GM21737 (cell line): ENCODE data around the gene APOA4.

Source experiments
- ATAC-seq: cut with Tn5 transposase; IDR thresholded peaks from one replicate; pipeline ENCODE4 v1.9.1; 2021; ENCODE audit warnings: mild to moderate bottlenecking, moderate library complexity; ENCODE audit not compliant: unreplicated experiment

Gene APOA4

DNA sequence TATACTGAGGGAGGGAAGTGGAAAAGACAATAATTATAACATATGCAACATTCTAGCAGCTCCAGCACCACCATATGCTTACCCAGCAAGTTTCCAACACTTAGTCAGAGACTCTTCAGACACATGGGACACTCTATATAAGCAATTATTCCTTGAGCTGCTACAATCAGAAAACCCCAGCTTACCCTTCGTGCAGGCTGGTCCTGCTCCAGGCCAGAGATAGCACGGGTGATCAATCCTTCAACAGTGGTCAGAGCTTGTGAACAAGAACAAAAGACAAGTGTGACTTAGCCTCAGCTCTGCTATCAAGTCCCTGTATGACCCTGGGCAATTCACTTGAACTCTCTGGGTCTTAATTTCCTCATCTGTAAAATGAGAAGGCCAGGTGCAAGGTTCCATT, 36.8 kb downstream of the APOA4 start:
- ATAC-seq: no peak

DNA sequence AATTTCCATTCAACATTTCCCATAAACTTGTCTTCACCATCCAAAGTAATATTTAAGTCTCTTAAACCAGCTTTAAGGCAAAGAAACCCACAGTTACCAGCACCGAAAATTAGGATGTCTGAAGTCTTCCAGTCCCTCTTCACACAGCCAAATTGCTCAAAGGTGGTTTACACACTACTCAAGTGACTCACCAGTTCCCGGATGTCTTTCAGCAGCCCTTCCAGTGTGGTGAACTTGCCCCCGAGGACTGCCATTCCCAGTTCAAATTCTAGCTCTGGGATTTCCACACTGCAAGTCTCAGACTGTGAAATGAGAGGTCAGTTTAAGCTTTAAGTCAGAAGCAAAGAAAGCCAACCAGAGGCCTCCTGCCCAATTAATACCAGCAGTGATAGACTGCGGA, 40.4 kb downstream of the APOA4 start:
- no peak for ATAC-seq

DNA sequence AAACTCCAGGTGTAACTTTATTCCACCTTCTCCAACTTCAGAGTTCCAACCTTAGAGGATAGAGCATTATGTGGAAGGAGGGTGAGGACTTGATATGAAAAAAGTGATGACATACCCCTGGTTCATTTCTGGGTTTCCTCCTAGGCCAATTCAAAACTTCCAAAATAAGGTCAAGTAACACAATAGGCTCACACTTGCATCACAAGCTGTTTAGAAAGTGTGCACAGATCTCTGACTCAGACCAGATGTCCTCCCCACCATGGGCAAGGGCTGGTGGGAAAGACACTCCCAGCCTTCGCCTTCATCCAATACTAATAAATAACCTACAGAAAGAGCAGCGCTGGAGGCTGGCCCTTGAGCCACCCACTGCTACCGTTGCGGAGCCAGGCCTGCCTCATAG, 44.5 kb downstream of the APOA4 start:
- no peak for ATAC-seq

DNA sequence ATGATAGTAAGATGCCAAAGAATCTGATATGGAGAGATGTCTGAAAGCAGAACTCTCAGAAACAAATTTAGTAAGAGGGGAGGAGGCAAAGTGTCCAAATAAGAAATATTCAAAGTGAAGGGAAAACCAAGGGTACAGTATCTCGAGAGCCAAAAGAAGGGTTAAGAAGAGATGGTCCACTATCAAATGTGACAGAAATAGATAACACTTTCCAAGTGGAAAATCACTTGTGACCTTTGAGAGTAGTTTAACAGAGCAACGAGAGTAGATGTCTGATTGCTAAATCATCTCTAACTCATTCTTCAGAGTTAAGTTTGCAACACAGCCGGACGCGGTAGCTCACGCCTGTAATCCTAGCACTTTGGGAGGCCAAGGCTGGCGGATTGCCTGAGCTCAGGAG, 46.0 kb downstream of the APOA4 start:
- no peak for ATAC-seq

DNA sequence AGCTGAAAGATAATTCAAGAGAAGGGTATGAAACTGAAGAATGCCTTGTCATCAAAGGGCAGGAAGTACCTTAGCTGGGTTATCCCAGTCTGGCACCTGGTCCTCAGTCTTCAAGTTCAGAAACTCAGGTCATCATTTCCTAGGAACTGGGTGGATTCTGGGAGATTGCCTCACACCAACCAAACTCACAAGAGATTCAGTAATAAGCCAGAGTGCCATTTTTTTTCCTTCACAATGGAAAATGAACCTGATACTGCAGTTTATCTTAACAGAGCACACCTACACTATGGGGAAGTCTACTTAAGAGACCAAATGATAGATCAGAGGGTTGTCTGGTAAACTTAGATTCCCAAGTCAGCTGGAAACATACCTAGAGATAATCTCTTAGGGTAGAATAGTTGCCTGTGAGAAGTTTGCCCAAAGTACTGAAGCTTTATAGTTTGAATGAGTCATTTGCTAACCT, 46.6 kb downstream of the APOA4 start:
- ATAC-seq: no peak

DNA sequence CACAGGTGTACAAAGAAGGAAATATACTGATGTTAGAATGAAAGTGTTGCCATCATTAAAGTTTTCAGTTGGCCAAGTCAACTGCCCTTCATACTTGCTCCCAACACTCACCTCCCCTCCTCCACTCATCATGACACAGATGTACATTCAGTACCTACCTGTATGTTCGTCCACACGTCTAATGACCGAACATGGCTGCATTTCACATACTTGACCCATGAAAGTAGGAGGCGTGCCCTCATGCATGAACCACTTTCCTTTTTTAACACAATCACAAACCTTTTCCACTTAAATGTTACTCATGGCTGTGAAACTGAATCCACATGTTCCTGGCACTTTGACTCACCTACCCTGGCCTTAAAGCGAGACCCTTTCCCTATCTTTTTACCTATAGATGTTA, 47.1 kb downstream of the APOA4 start:
- ATAC-seq: no peak

DNA sequence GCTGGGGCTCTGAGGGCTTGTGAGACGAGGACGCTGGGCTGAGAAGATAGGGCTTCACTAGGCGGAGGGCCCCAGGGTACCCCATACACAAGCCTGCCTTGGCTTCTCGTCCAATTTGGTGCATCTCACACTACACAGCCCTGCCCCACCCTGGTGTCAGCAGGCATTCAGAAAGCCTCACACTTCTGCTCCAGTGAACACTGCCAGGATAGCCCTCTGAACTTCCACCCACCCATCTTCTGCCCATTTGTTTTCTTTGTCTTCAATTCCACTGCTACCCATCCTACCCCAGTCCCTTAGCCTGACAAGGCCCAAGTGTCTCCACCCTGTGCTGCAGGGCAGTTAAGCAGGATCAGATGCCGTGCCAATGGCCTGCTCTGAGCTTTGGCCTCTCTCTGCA, 48.4 kb downstream of the APOA4 start:
- ATAC-seq: no peak

DNA sequence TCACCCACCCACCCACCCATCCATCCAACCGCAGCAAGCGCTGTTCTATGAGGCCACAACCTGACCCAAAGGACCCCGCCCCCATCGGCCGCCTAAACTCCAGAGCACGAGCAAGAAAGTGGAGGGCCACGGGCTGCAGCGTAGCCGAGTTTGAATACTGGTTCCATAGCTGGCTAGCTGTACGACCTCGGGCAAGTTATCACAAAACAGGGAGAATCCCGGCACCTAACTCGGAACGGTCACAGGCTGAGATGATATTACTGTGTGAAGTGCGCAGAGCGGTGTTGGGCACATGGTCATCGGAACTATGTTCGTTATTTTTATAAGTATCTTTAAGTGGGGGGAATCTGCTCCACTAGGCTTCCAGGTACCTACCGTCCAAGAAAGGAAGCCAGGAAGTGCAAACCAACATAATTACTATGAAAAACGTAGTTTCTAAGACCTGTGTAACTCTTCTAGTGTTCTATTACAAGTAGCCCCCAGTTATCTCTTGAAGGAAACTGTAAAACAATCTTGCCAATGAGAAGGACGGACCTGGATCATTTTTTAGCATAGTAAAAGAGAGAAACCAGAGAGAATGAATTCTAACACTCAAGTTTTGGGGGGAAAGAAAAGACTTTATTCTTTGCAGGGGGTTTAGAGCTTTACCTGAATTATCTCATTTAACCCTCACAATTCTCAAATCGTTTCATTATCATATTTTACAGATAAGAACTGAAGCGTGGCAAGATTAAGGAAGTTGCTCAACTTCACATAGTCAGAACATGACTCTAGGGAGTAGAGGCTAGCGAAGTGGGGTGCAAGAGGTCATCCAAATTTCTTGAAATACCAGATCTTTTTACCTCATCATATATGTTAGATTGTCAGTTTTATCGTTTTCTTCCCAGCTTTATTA, 49.7 kb downstream of the APOA4 start:
- peak; percentile 34 for ATAC-seq

DNA sequence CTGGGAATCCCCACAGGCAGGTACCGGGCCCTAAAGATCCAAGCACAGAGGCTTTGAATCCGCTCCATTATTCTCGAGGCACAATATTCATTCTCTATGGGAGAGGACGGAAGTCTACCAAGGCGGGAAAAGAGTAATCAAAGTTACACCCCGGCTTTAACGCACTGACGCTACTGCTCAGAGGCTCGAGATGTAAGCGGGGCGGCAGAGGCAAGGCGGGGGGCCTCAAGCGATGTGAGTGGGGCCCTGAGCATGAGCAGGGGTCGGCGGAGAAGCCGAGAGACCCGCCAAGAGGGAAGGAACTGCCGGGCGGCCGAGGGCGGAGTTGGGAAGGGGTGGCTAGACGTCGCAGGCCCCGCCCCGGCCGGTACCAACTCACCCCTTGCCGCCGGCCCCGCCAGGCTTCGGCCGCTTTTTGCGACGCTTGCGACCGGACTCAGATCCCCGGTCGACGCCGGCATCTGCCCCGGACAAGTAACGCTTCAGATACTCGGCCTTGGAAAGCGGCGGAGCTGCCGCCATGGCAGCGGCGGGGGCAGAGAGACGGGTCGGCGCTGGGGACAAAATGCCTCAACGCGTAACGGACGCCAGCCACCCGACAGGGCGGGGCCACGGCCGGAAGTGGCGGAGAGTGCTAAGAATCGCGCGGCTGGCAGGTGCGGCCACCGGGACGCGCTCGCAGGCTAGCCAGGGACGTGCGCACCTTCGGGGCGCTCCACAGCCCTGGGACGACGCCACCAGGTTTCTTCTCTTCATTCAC, 50.5 kb downstream of the APOA4 start, which contains the start of gene BUD13:
TSS of gene BUD13 (minus strand) at position 545 of the 760 bp plus-strand sequence. CDS start at position 522, 23 bp downstream.
- ATAC-seq: peak; percentile 85

DNA sequence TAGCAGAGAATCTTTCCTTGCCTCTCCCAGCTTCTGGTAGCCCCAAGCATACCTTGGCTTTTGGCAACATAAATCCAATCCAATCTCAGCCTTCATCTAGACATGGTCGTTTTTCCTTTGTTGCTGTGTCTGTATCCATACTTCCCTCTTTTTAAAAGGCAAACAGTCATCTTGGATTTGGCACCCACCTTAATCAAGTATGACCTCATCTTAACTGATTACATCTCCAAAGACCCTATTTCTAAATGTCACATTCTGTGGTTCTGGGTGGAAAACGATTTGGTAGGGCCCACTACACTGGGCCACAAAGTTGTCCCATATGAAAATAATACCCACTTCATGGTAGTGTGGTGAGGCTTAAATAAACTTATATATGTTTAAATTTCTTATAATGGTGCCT, 51.2 kb downstream of the APOA4 start:
- no peak for ATAC-seq
